ENCODE data around the gene ABHD1. TPM values are rescaled to one million over a fixed set of nuclear protein-coding genes. Genes with fewer than 3 reads are reported as not detected.
A peak's percentile ranks its signal among the peaks of the same experiment; 100 is the strongest.

ABHD1 gene
- total RNA-seq, 1 experiment from 2014 or later: 0.46 TPM

DNA sequence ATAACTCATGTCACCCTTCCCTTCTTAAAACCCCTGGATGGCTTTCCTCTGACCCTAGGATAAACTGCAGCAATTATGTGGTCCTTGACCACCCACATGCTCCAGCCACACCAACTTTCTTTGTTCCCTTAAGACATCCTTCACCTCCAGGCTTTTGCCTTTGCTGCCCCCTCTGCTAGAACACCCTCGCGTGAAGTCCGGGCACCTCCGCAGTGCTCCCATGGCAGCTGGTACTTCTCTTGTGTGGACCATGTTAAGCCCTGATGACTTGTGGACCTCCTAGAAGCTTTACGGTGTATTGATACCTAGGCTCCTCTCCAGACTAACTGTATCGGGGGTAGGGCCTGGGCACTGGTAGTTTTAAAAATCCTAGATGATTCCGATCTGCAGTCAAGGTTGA lies 824 bp upstream of the ABHD1 start:
- Histone ChIP-seq H3K36me3 (ENCODE audit: control insufficient read depth, insufficient read depth, low read length) (no peaks in the 10 kb centered on the region), H3K9me3 (ENCODE audit: control insufficient read depth, insufficient read depth, low read depth, low read length) (no peaks in the 10 kb centered on the region), H3K4me1 (ENCODE audit: control insufficient read depth, insufficient read depth, low read length) (peaks cover 4% of the 10 kb centered on the region), H3K27me3 (ENCODE audit: control insufficient read depth, insufficient read depth, low read length) (no peaks in the 10 kb centered on the region; the same call in 1 of the 2 replicates), H3K4me3 (ENCODE audit: low read depth in 2 of 2, low read length in 2 of 2) (peak overlapping the region in 1 of 2 experiments; percentile 63; a peak in 2 of 4 replicates), H3K27ac (ENCODE audit: low read length) (no peak overlapping the region)
- intact Hi-C loops (cut with micrococcal nuclease; ENCODE audit: unreplicated experiment) (no loop called here), in situ Hi-C loops (cut with HindIII; ENCODE audit: low pct_unique_long_range_greater_than_20kb, low sequenced_read_pairs) (no loop called here)
- DNase-seq (ENCODE audit: low read depth, low spot score): no peak
- no peak for ATAC-seq
- TF ChIP-seq POLR2AphosphoS5 (IDR thresholded peaks at IDR 0.05; ENCODE audit: low read depth, low read length): no peak
- no peak for TF ChIP-seq TCF7L2 (IDR thresholded peaks at IDR 0.05; ENCODE audit: low read depth, low read length)
- TF ChIP-seq REST (IDR thresholded peaks at IDR 0.05; ENCODE audit: insufficient read depth in 1 of 2, low read depth in 2 of 2, low read length in 1 of 2): no peak
- no peak for TF ChIP-seq CTCF (IDR thresholded peaks at IDR 0.05)
- no peak for TF ChIP-seq SIN3A (IDR thresholded peaks at IDR 0.05; ENCODE audit: borderline replicate concordance, insufficient read depth, low read depth, low read length)
- ChIA-PET POLR2A (no interaction called here), CTCF (no interaction called here)
- BruUV-seq (replicated peaks): no TSS peak

- CTCF ChIA-PET: interaction anchor here (1.5 kb wide), 1 partner anchor 66 kb away, joined by 7 read pairs; no protein-coding TSS in a partner anchor
- no peak for TF ChIP-seq REST (IDR thresholded peaks at IDR 0.05; ENCODE audit: insufficient read depth in 1 of 2, low read depth in 2 of 2, low read length in 1 of 2)
- no peak for TF ChIP-seq CTCF (IDR thresholded peaks at IDR 0.05)
- no peak for TF ChIP-seq SIN3A (IDR thresholded peaks at IDR 0.05; ENCODE audit: borderline replicate concordance, insufficient read depth, low read depth, low read length)
- no peak for TF ChIP-seq POLR2AphosphoS5 (IDR thresholded peaks at IDR 0.05; ENCODE audit: low read depth, low read length)
- TF ChIP-seq TCF7L2 (IDR thresholded peaks at IDR 0.05; ENCODE audit: low read depth, low read length): no peak
- Histone ChIP-seq H3K36me3 (ENCODE audit: control insufficient read depth, insufficient read depth, low read length) (no peaks in the 10 kb centered on the region), H3K4me1 (ENCODE audit: control insufficient read depth, insufficient read depth, low read length) (no peaks in the 10 kb centered on the region), H3K27ac (ENCODE audit: low read length) (no peak overlapping the region), H3K27me3 (ENCODE audit: control insufficient read depth, insufficient read depth, low read length) (no peaks in the 10 kb centered on the region; the same call in 1 of the 2 replicates), H3K9me3 (ENCODE audit: control insufficient read depth, insufficient read depth, low read depth, low read length) (no peaks in the 10 kb centered on the region), H3K4me3 (ENCODE audit: low read depth in 2 of 2, low read length in 2 of 2) (no peak overlapping the region)
- in situ Hi-C loops (cut with HindIII; ENCODE audit: low pct_unique_long_range_greater_than_20kb, low sequenced_read_pairs) (no loop called here), intact Hi-C loops (cut with micrococcal nuclease; ENCODE audit: unreplicated experiment) (no loop called here)
- POLR2A ChIA-PET: no interaction called here
- ATAC-seq (no peak), DNase-seq (ENCODE audit: low read depth, low spot score) (no peak)
- no TSS peak for BruUV-seq (replicated peaks)
These were observed 1.5 kb downstream of the ABHD1 start for GRCh38 chr2:27125104-27125503.
